A549 treated with AZD2906 at 1 μM for 4 hours (cell line): Measurements from ENCODE around the gene LRRC34. TPM values are rescaled to one million over a fixed set of nuclear protein-coding genes. Genes with fewer than 3 reads are reported as not detected.

ENCODE experiments used
- total RNA-seq: library from RNA; stranded (reverse); fragments of 200-300 nt; extraction: Qiagen RNA extraction; gene quantifications from 5 replicates; pipeline ENCODE4 v1.2.3, GENCODE V29; 2022

Gene LRRC34
- total RNA-seq = not detected in 5 replicates

GRCh38 chr3:169812332-169813235, at the start of gene LRRC34, which contains the start of gene LRRIQ4:
LRRC34 (minus strand) TSS chr3:169812904; CDS start chr3:169812548, 356 bp downstream.
LRRIQ4 (plus strand) TSS chr3:169812870; CDS start chr3:169821922, 9,052 bp downstream.

GRCh38 chr3:169772897-169773816, 39.5 kb downstream of the LRRC34 start, which contains the start of gene MYNN:
MYNN (plus strand) TSS chr3:169773396; CDS start chr3:169774296, 900 bp downstream.

GRCh38 chr3:169769287-169770181, 43.2 kb downstream of the LRRC34 start, which contains the start of gene ACTRT3:
ACTRT3 (minus strand) TSS chr3:169769561; CDS start chr3:169769520, 41 bp downstream.

GRCh38 chr3:169764882-169765612, 47.7 kb downstream of the LRRC34 start, which contains the start of gene TERC:
TERC (minus strand) TSS chr3:169765060.

Other genes starting within 250 kb of the LRRC34 start
- gene MECOM, start 149.2 kb downstream of the LRRC34 start, total RNA-seq = 0.01 to 0.06 TPM in 2 of 5 replicates, not detected in the others
- gene TERC, start 47.8 kb downstream of the LRRC34 start, total RNA-seq = 0.24 to 0.77 TPM (median 0.41 TPM) in 3 of 5 replicates, not detected in the others
- 2.6 to 3.3 TPM (median 3.1 TPM) in 5 replicates for gene ACTRT3, start 43.3 kb downstream of the LRRC34 start, total RNA-seq
- gene MYNN, start 39.5 kb downstream of the LRRC34 start, total RNA-seq = 8.3 to 12.3 TPM (median 9.5 TPM) in 5 replicates
- not detected in 5 replicates for gene LRRIQ4, start within 50 bp of the LRRC34 start, total RNA-seq
- not detected in 5 replicates for gene LRRC31, start 57.0 kb upstream of the LRRC34 start, total RNA-seq
- gene SAMD7, start 98.7 kb upstream of the LRRC34 start, total RNA-seq = not detected in 5 replicates
- 71.9 to 147 TPM (median 80.0 TPM) in 5 replicates for gene SEC62, start 153.9 kb upstream of the LRRC34 start, total RNA-seq
- 1.4 to 2.1 TPM (median 1.7 TPM) in 5 replicates for gene GPR160, start 225.1 kb upstream of the LRRC34 start, total RNA-seq